Measurements from ENCODE around the gene ETNK2. TPM values are rescaled to one million over a fixed set of nuclear protein-coding genes. Genes with fewer than 3 reads are reported as not detected.
A peak's percentile ranks its signal among the peaks of the same experiment; 100 is the strongest.

The ETNK2 gene
- total and polyA plus RNA-seq, 2 of the 8 experiments (the other 6 are each of a cell fraction or from before 2014, with no cell fraction given) = 20.1 to 26.7 TPM

DNA sequence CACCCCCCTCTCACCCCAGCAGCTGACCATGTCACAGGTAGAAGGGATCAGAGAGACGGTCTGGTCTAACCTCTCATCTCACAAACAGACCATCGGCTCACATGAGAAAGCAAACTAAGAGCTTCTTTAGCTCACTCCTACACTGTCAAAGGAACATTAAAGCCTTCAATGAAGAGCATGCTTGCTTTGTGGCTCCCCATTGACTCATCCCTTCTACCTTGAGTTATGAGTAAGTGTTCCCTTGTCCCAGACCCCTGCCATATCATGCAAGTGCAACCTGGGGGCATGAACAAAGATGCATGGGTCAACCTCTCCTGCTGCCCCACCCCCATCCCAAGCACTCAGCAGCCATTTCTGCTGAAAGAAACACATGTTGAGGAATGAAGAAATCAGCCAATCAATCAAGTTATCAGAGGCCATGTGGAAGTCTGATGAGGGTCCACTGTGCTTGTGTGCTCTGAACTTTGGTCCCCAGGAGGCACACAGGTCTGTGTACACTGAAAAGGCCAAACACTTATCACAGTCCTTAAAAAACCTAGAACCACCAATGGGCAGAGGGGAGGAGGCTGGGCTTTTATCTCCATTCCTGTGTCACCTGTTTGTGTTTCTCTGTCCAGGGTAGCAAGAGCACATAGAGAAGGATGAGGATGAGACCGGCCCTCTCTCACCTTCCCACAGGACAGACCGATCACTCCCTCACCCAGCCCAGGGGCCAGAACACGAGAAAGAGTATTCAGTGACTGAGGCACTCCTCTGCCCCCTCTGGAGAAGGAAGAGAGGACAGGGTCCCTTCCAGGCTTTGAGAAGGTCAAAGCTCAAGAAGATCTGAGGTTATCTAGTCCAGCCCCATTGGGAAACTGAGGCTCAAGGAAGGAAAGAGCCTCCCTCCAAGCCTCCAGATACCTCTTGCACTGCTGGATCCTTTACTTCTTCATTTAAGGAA is 9.5 kb downstream of the ETNK2 start (continued):
- TF ChIP-seq CHD7 (IDR thresholded peaks at IDR 0.05; ENCODE audit: insufficient replicate concordance, low read length) (no peak), FOSL1 (IDR thresholded peaks at IDR 0.05; ENCODE audit: insufficient read depth, low read depth, low read length) (no peak), POU5F1 (IDR thresholded peaks at IDR 0.05; ENCODE audit: low read depth, low read length) (no peak), CTCF (IDR thresholded peaks at IDR 0.05; ENCODE audit: control extremely low read depth in 1 of 3, insufficient read depth in 1 of 3, low read depth in 1 of 3, low read length in 3 of 3) (peak in 2 of 3 experiments; percentile 10 to 21; a peak in 3 of 4 replicates), ZNF274 (IDR thresholded peaks at IDR 0.05; ENCODE audit: borderline replicate concordance, extremely low read depth, low read length) (no peak), HDAC2 (IDR thresholded peaks at IDR 0.05; ENCODE audit: borderline replicate concordance in 1 of 2, low read depth in 2 of 2, low read length in 2 of 2) (no peak)
